HEK293 (cell line): ENCODE results near the gene VAT1L.

ENCODE experiments used
- CTCF ChIA-PET: fragments of 350-600 bp; formaldehyde crosslinking; extraction: SDS; loops from one replicate; lab custom pipeline; 2021; ENCODE audit warnings: antibody characterized with exemption; lab: Yijun Ruan, JAX
- POLR2A ChIA-PET: fragments of 300-600 bp; formaldehyde crosslinking; extraction: SDS; loops from one replicate; lab custom pipeline; 2020; ENCODE audit warnings: antibody characterized with exemption, inconsistent platforms; lab: Yijun Ruan, JAX
- H3K27ac ChIP-seq: fragments of 200-500 bp; sonication (Bioruptor generic); 2 replicates; pipeline ENCODE4 v1.5.1; 2014; ENCODE audit warnings: low read depth, low read length, control low read depth, inconsistent platforms; ENCODE audit errors: extremely low read depth
- H3K36me3 ChIP-seq, 2 experiments: fragments of 200-500 bp in 1 of 2; sonication (Bioruptor generic) in 1 of 2; 1 replicate in 1 of 2; 2 replicates in 1 of 2; pipeline ENCODE4 v1.5.1; 2014 to 2017; ENCODE audit warnings: inconsistent platforms in 2 of 2, low read length in 2 of 2; ENCODE audit not compliant: control insufficient read depth in 2 of 2, insufficient read depth in 1 of 2
- H3K4me1 ChIP-seq: fragments of 200-500 bp; sonication (Bioruptor generic); 2 replicates; pipeline ENCODE4 v1.5.1; 2014; ENCODE audit warnings: mild to moderate bottlenecking, low read length, inconsistent platforms; ENCODE audit not compliant: control insufficient read depth, insufficient read depth
- H3K4me3 ChIP-seq: 2 replicates; pipeline ENCODE4 v1.5.1; 2011; ENCODE audit warnings: low read depth, mild to moderate bottlenecking, control low read depth, low read length, moderate library complexity
- H3K9me3 ChIP-seq: fragments of 200-500 bp; sonication (Bioruptor generic); 2 replicates; pipeline ENCODE4 v1.5.1; 2014; ENCODE audit warnings: low read depth, low read length, inconsistent platforms; ENCODE audit not compliant: control insufficient read depth, insufficient read depth
- GFI1B ChIP-seq: fragments of 450-650 bp; formaldehyde crosslinking; IDR thresholded peaks from 2 replicates; pipeline ENCODE4 v1.5.1; 2016; ENCODE audit warnings: missing biosample characterization, missing genetic modification characterization
- HOXD13 ChIP-seq: sonication (generic); formaldehyde crosslinking; IDR thresholded peaks from 2 replicates; pipeline ENCODE4 v1.8.0; 2022; ENCODE audit warnings: missing genetic modification reagents, borderline replicate concordance
- PRDM6 ChIP-seq: fragments of 450-650 bp; formaldehyde crosslinking; IDR thresholded peaks from 2 replicates; pipeline ENCODE4 v1.5.1; 2017; ENCODE audit warnings: missing biosample characterization, missing genetic modification characterization
- REPIN1 ChIP-seq: fragments of 450-650 bp; formaldehyde crosslinking; IDR thresholded peaks from 2 replicates; pipeline ENCODE4 v1.5.1; 2017; ENCODE audit warnings: missing biosample characterization, missing genetic modification characterization, low read depth
- ZNF114 ChIP-seq: fragments of 450-650 bp; formaldehyde crosslinking; IDR thresholded peaks from 2 replicates; pipeline ENCODE4 v1.5.0; 2017; ENCODE audit warnings: missing biosample characterization, missing genetic modification characterization
- ZNF24 ChIP-seq: fragments of 450-650 bp; formaldehyde crosslinking; IDR thresholded peaks from 2 replicates; pipeline ENCODE4 v1.5.1; 2016; ENCODE audit warnings: missing biosample characterization, missing genetic modification characterization
- ZNF335 ChIP-seq: fragments of 450-650 bp; formaldehyde crosslinking; conservative IDR thresholded peaks from 2 replicates; pipeline ENCODE4 v1.5.1; 2016; ENCODE audit warnings: missing biosample characterization, missing genetic modification characterization
- ZNF488 ChIP-seq: fragments of 450-650 bp; formaldehyde crosslinking; IDR thresholded peaks from 2 replicates; pipeline ENCODE4 v1.5.1; 2016; ENCODE audit warnings: missing biosample characterization, missing genetic modification characterization
- ZNF501 ChIP-seq: fragments of 450-650 bp; formaldehyde crosslinking; IDR thresholded peaks from 2 replicates; pipeline ENCODE4 v1.5.1; 2016; ENCODE audit warnings: missing biosample characterization, missing genetic modification characterization
- ZNF623 ChIP-seq: fragments of 450-650 bp; formaldehyde crosslinking; IDR thresholded peaks from 2 replicates; pipeline ENCODE4 v1.5.1; 2016; ENCODE audit warnings: missing biosample characterization, missing genetic modification characterization
- ZNF776 ChIP-seq: fragments of 450-650 bp; formaldehyde crosslinking; IDR thresholded peaks from 2 replicates; pipeline ENCODE4 v1.5.0; 2017; ENCODE audit warnings: missing biosample characterization, missing genetic modification characterization, borderline replicate concordance
- ZXDB ChIP-seq: fragments of 450-650 bp; formaldehyde crosslinking; IDR thresholded peaks from 2 replicates; pipeline ENCODE4 v1.5.1; 2016; ENCODE audit warnings: missing biosample characterization, missing genetic modification characterization

The VAT1L gene

GRCh38 chr16:77812856-77813500 is 24.6 kb downstream of the VAT1L start:
- CTCF ChIA-PET, result interaction anchor here (0.6 kb wide), 1 partner anchor 47 kb away, joined by 3 read pairs; no protein-coding TSS in a partner anchor
- TF ChIP-seq ZNF335 (peak; percentile 34; the same call in 1 of the 2 replicates), REPIN1 (no peak)
- no peak overlapping the region for H3K27ac ChIP-seq
- POLR2A ChIA-PET, result no interaction called here
- no peaks in the 10 kb centered on the region for H3K36me3 ChIP-seq
- H3K4me1 ChIP-seq, result peaks cover 3% of the 10 kb centered on the region; the same call in 1 of the 2 replicates
- H3K4me3 ChIP-seq, result no peak overlapping the region
- H3K9me3 ChIP-seq, result no peaks in the 10 kb centered on the region

DNA sequence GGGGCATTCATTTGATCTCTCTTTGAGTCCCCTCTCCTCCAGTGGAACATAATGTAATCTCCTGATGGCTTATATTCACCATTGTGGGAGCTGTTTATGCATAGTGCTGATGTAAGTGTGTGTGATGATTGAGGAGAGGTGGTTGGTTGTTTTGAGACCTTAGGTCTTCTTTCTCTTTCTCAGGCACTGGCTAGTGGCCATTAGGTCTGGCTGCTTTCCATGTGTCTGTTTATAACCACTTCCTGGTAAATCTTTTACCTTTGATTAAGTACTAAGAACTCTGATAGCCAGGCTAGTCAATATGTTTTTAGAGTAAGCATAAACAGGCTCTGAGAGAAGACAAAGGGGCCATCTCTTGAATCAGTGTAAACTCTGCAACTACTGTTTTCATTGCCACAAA is 27.9 kb downstream of the VAT1L start:
- no peaks in the 10 kb centered on the region for H3K36me3 ChIP-seq
- no peak overlapping the region for H3K4me3 ChIP-seq
- H3K27ac ChIP-seq, result no peak overlapping the region
- 0 out of 2 replicates have a peak, but pooled peaks have one; percentile 18 for TF ChIP-seq ZNF335
- TF ChIP-seq ZNF114 (tag by site-specific recombination), result no peak
- TF ChIP-seq, all 188 proteins: peak for 1
- no peaks in the 10 kb centered on the region for H3K9me3 ChIP-seq
- ChIA-PET CTCF (no interaction called here), POLR2A (no interaction called here)
- H3K4me1 ChIP-seq, result peaks cover 3% of the 10 kb centered on the region; the same call in 1 of the 2 replicates

DNA sequence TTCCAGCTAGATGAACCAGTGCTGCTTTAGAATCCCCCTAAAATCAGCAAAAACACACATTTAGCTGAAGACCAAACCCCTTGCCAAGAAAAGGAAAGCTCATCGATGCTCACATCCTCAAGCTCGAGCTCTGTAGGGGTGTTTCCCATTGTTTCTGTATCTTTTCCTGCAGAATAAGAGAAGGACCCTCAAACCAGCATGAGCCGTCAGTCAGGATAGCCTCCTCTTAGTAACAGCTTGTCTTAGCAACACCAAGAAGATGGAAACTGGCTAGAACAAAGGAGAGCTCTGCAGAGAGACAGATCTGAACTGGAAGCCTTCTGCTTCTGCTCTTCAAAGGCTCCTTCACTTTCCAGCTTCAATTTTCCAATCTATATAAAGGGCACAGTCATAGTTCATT is 32.0 kb downstream of the VAT1L start:
- H3K4me1 ChIP-seq, result peaks cover 3% of the 10 kb centered on the region; the same call in 1 of the 2 replicates
- H3K9me3 ChIP-seq, result no peaks in the 10 kb centered on the region
- no peak overlapping the region for H3K27ac ChIP-seq
- ChIA-PET CTCF (no interaction called here), POLR2A (no interaction called here)
- no peak overlapping the region for H3K4me3 ChIP-seq
- no peaks in the 10 kb centered on the region for H3K36me3 ChIP-seq
- TF ChIP-seq PRDM6 (tag by site-specific recombination) (no peak), ZNF488 (tag by site-specific recombination) (no peak), ZXDB (tag by site-specific recombination) (no peak), ZNF24 (no peak), ZNF501 (tag by site-specific recombination) (no peak)

DNA sequence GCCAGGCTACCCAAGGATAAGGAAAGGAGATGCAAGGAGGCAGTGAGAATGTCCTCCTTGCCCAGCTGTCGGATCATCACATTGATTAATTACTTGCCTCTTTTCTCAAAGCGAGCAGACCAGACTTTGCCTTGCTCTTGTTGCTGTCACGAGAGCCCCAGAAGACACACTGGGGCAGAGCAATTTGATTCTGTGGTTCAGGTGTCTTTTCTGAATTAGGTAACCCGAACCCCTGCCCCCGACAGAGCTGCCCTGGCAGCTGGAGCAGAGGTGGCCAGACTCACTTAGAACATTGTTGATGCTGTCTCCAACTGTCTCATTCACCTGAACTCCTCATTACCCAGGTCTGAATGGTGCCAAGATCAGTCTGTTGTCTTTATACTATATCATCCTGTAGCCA is 34.3 kb downstream of the VAT1L start:
- no peaks in the 10 kb centered on the region for H3K36me3 ChIP-seq
- no peak overlapping the region for H3K27ac ChIP-seq
- no peaks in the 10 kb centered on the region for H3K9me3 ChIP-seq
- POLR2A ChIA-PET, result no interaction called here
- CTCF ChIA-PET, result interaction anchor here (0.6 kb wide), 1 partner anchor 19 kb away, joined by 3 read pairs; no protein-coding TSS in a partner anchor
- TF ChIP-seq GFI1B (tag by site-specific recombination) (no peak), HOXD13 (no peak), ZNF488 (tag by site-specific recombination) (no peak), ZNF623 (no peak), ZNF776 (no peak)
- H3K4me3 ChIP-seq, result no peak overlapping the region
- 0 out of 2 replicates have a peak, but pooled peaks cover 3% of the 10 kb centered on the region for H3K4me1 ChIP-seq
